Heart left ventricle (tissue), 13 donors: ENCODE results near the gene BACH2.

Experiments used
- POLR2A ChIP-seq, 2 donors: fragments of 450-650 bp; IDR thresholded peaks; one replicate each; pipeline ENCODE4 v1.6.1; 2017; ENCODE audit warnings: antibody characterized with exemption in 2 of 2, mild to moderate bottlenecking in 2 of 2, moderate library complexity in 2 of 2
- TF ChIP-seq, protein P1 (sequence below), 12 donors: fragments of 200-600 bp; sonication (generic) in 4 of 12; IDR thresholded peaks; one replicate each; pipeline versions ENCODE4 v1.5.0 to v1.8.0; 2018 to 2022; ENCODE audit warnings: antibody characterized with exemption in 12 of 12, mild to moderate bottlenecking in 5 of 12
- donor health status: ischemic (EF 13 %, LVEDD 7.1; RV severe dilation, severe dysfunction).
- donor health status: DM: no; HTN: yes; CAD: no.
- donor health status: DM: no; HTN: no; CAD: no.
- donor health status: ischemic (EF 25% LVEDD 6.9; RV normal size, moderate dysfunction).
- donor health status: ischemic (EF 25% LVEDD 5.7; RV mildly dilated, moderate dysfunction).
- donor health status: ischemic (EF 35%, LVEDD 5.7; RV mildly dilated, moderate dysfunction).
- donor health status: nonischemic (EF 11% LVEDD 7.7; RV severe dilation, severe dysfunction).
- donor health status: DM: yes; HTN: yes; CAD: no.
- donor health status: PGD.
- donor health status: ischemic (EF 29% LVEDD 5.4; RV normal size, mild dysfunction).
- donor health status: nonischemic (EF 23%, LVEDD 6.1; RV moderate dilation, normal function).

DNA sequence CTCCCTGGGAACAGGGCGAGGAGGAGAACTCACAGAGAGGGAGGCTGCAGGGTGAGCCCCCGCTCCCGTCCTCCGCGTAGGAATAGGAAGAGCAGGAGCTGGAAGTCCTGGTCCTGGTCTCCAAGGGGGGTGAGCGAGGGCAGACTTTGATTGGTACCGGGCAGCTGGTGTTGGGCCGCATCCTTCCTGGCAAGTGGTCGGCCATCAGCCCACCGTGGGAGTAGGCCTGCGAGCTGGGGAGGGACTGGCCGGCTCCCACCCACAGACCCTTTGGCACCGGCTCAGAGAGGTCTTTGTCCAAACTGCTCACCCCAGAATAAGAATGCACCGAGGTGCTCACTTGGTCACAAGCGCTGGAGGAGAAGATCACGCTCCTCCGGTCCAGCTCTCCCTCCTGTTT lies 346.2 kb downstream of the BACH2 start:
- TF ChIP-seq, protein P1, sequence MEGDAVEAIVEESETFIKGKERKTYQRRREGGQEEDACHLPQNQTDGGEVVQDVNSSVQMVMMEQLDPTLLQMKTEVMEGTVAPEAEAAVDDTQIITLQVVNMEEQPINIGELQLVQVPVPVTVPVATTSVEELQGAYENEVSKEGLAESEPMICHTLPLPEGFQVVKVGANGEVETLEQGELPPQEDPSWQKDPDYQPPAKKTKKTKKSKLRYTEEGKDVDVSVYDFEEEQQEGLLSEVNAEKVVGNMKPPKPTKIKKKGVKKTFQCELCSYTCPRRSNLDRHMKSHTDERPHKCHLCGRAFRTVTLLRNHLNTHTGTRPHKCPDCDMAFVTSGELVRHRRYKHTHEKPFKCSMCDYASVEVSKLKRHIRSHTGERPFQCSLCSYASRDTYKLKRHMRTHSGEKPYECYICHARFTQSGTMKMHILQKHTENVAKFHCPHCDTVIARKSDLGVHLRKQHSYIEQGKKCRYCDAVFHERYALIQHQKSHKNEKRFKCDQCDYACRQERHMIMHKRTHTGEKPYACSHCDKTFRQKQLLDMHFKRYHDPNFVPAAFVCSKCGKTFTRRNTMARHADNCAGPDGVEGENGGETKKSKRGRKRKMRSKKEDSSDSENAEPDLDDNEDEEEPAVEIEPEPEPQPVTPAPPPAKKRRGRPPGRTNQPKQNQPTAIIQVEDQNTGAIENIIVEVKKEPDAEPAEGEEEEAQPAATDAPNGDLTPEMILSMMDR (IDR thresholded peaks at IDR 0.05), result no peak
- no peak for TF ChIP-seq POLR2A (IDR thresholded peaks at IDR 0.05)
